HepG2 (cell line): Measurements from ENCODE around the gene TBCD. TPM values are rescaled to one million over a fixed set of nuclear protein-coding genes. Genes with fewer than 3 reads are reported as not detected.

ENCODE experiments used
- ATAC-seq: fragments of 200-7000 bp; cut with Tn5 transposase; 3 replicates; pipeline ENCODE4 v1.9.1; 2020; ENCODE audit warnings: mild to moderate bottlenecking, moderate library complexity
- BruUV-seq: library from RNA; stranded (reverse); fragments of 400-500 nt; replicated peaks from 2 replicates; lab custom pipeline; 2021; lab: Mats Ljungman, UMichigan
- CTCF ChIA-PET: fragments of 300-600 bp; formaldehyde crosslinking; extraction: SDS; loops from one replicate; lab custom pipeline; 2021; ENCODE audit warnings: low total read pairs, inconsistent platforms, low intra/inter-chr PET ratio; lab: Yijun Ruan, JAX
- POLR2A ChIA-PET: fragments of 350-600 bp; sonication (Branson Sonifier 250); formaldehyde crosslinking; loops from one replicate; lab custom pipeline; 2020; ENCODE audit warnings: antibody characterized with exemption, inconsistent platforms; lab: Yijun Ruan, JAX
- DNase-seq: peaks from one replicate; pipeline ENCODE4 v3.0.0-alpha.2; 2015; ENCODE audit warnings: low spot score
- FAIRE-seq: peaks from 3 replicates; lab custom pipeline; 2011; peaks lifted over from hg19 to GRCh38; lab: Jason Lieb, UNC
- H2AFZ ChIP-seq: one replicate; pipeline ENCODE4 v1.6.1; 2011; ENCODE audit warnings: low read length, inconsistent platforms
- H3K27ac ChIP-seq: fragments of 300-600 bp; 3 replicates; pipeline ENCODE4 v1.8.0; 2011; ENCODE audit warnings: mixed run types, mild to moderate bottlenecking, mixed read lengths, low read length, inconsistent platforms; ENCODE audit not compliant: insufficient read depth; ENCODE audit errors: extremely low read length
- H3K27me3 ChIP-seq, 2 experiments: fragments of 200-600 bp in 1 of 2; 2 replicates in 1 of 2; 3 replicates in 1 of 2; pipeline versions ENCODE4 v1.6.0 to v1.8.0; 2011; ENCODE audit warnings: low read length in 2 of 2, mild to moderate bottlenecking in 2 of 2, moderate library complexity in 2 of 2, inconsistent platforms in 1 of 2; ENCODE audit not compliant: insufficient read depth in 2 of 2, control insufficient read depth in 1 of 2
- H3K36me3 ChIP-seq, 2 experiments: fragments of 200-600 bp in 1 of 2; replicated peaks in 1 of 2; 2 replicates in 1 of 2; 3 replicates in 1 of 2; pipeline versions ENCODE4 v1.5.1 to v1.8.0; 2011; ENCODE audit warnings: low read length in 2 of 2, inconsistent platforms in 1 of 2; ENCODE audit not compliant: insufficient read depth in 2 of 2, control insufficient read depth in 1 of 2
- H3K4me1 ChIP-seq: 2 replicates; pipeline ENCODE4 v1.5.1; 2012; ENCODE audit warnings: low read length, inconsistent platforms; ENCODE audit not compliant: insufficient read depth
- H3K4me2 ChIP-seq: 2 replicates; pipeline ENCODE4 v1.6.0; 2011; ENCODE audit warnings: low read depth, low read length, inconsistent platforms
- H3K4me3 ChIP-seq, 3 experiments: fragments of 200-600 bp in 1 of 3; sonication (generic), shearing (Covaris generic) in 1 of 3; replicated peaks in 1 of 3; 2 replicates each; pipeline ENCODE4 v1.5.1; 2011 to 2016; ENCODE audit warnings: low read length in 3 of 3, inconsistent platforms in 2 of 3, low read depth in 2 of 3, mild to moderate bottlenecking in 2 of 3, control low read depth in 1 of 3, mixed read lengths in 1 of 3; ENCODE audit not compliant: insufficient read depth in 1 of 3
- H3K79me2 ChIP-seq: one replicate; pipeline ENCODE4 v1.6.1; 2011; ENCODE audit warnings: low read length, inconsistent platforms; ENCODE audit not compliant: insufficient read depth
- H3K9ac ChIP-seq: 2 replicates; pipeline ENCODE4 v1.6.0; 2011; ENCODE audit warnings: mild to moderate bottlenecking, low read depth, low read length, inconsistent platforms; ENCODE audit not compliant: insufficient read depth
- H3K9me3 ChIP-seq: 2 replicates; pipeline ENCODE4 v1.5.1; 2012; ENCODE audit warnings: mild to moderate bottlenecking, low read length
- H4K20me1 ChIP-seq: 2 replicates; pipeline ENCODE4 v1.6.0; 2011; ENCODE audit warnings: inconsistent platforms, mild to moderate bottlenecking, low read length, moderate library complexity; ENCODE audit not compliant: insufficient read depth
- FOXM1 ChIP-seq: sonication (generic); formaldehyde crosslinking; IDR thresholded peaks from 2 replicates; pipeline ENCODE4 v1.5.0; 2020; ENCODE audit warnings: missing genetic modification reagents
- ZEB1 ChIP-seq: IDR thresholded peaks from 2 replicates; pipeline ENCODE4 v1.6.1; 2012; ENCODE audit warnings: mild to moderate bottlenecking, low read depth, inconsistent platforms; ENCODE audit not compliant: insufficient replicate concordance
- ZHX2 ChIP-seq, 2 experiments: sonication (generic) in 1 of 2; formaldehyde crosslinking in 1 of 2; IDR thresholded peaks; 2 replicates each; pipeline versions ENCODE4 v1.6.1 to v1.9.0; 2014 to 2022; ENCODE audit warnings: antibody characterized with exemption in 1 of 2, borderline replicate concordance in 1 of 2, inconsistent platforms in 1 of 2, low read depth in 1 of 2, missing genetic modification reagents in 1 of 2
- ZNF883 ChIP-seq: sonication (generic); formaldehyde crosslinking; IDR thresholded peaks from 2 replicates; pipeline ENCODE4 v1.5.1; 2020; ENCODE audit warnings: mild to moderate bottlenecking, missing genetic modification reagents; ENCODE audit errors: not compliant biosample characterization
- WGBS: methylation state at CpG from one replicate; pipeline ENCODE4 v1.1.6; 2017; ENCODE audit warnings: low lambda C conversion rate; 5-methylcytosine and 5-hydroxymethylcytosine counted together
- in situ Hi-C: cut with HindIII; loops from 2 replicates; pipeline ENCODE4 v1.10.0; 2017; ENCODE audit warnings: low pct_unique_long_range_greater_than_20kb; ENCODE audit not compliant: extremely low pct_ligation_motif_present
- intact Hi-C: fragments of 100-400 bp; cut with micrococcal nuclease; formaldehyde crosslinking; loops from one replicate; pipeline ENCODE4 v1.10.0; 2022; ENCODE audit not compliant: unreplicated experiment
- polyA plus RNA-seq, 8 experiments: library from polyadenylated mRNA; depleted of rRNA in 3 of 8; stranded (reverse) in 7 of 8; unstranded in 1 of 8; fragments of >200 nt; fragmentation: Illumina TruSeq in 4 of 8; extraction: Trizol in 4 of 8; gene quantifications; 2 replicates each; pipeline versions ENCODE4 v1.2.1 to v1.2.3, GENCODE V29; 2011 to 2016; ENCODE audit warnings: low read depth in 4 of 8, missing spikeins in 1 of 8, mixed read lengths in 1 of 8; ENCODE audit not compliant: insufficient read depth in 1 of 8
- total RNA-seq, 5 experiments: library from RNA; depleted of rRNA; stranded (reverse); fragments of >200 nt; fragmentation: Illumina TruSeq; extraction: Trizol; gene quantifications; 2 replicates each; pipeline ENCODE4 v1.2.3, GENCODE V29; 2016; ENCODE audit warnings: low read depth in 1 of 5
- TF ChIP-seq, protein P1 (sequence below): sonication (generic); formaldehyde crosslinking; IDR thresholded peaks from 2 replicates; pipeline ENCODE4 v1.5.0; 2020; ENCODE audit warnings: mild to moderate bottlenecking, missing genetic modification reagents, moderate library complexity
- TF ChIP-seq, protein P2 (sequence below): sonication (generic); formaldehyde crosslinking; IDR thresholded peaks from 2 replicates; pipeline ENCODE4 v1.9.0; 2021; ENCODE audit warnings: missing genetic modification reagents, mild to moderate bottlenecking, borderline replicate concordance
- TF ChIP-seq, protein P3 (sequence below): sonication (generic); formaldehyde crosslinking; IDR thresholded peaks from 2 replicates; pipeline ENCODE4 v1.5.0; 2020; ENCODE audit warnings: missing genetic modification reagents

Gene TBCD
- total and polyA plus RNA-seq, 2 of the 13 experiments (the other 11 are each of a cell fraction or from before 2014, with no cell fraction given), result 33.9 to 54.8 TPM

DNA sequence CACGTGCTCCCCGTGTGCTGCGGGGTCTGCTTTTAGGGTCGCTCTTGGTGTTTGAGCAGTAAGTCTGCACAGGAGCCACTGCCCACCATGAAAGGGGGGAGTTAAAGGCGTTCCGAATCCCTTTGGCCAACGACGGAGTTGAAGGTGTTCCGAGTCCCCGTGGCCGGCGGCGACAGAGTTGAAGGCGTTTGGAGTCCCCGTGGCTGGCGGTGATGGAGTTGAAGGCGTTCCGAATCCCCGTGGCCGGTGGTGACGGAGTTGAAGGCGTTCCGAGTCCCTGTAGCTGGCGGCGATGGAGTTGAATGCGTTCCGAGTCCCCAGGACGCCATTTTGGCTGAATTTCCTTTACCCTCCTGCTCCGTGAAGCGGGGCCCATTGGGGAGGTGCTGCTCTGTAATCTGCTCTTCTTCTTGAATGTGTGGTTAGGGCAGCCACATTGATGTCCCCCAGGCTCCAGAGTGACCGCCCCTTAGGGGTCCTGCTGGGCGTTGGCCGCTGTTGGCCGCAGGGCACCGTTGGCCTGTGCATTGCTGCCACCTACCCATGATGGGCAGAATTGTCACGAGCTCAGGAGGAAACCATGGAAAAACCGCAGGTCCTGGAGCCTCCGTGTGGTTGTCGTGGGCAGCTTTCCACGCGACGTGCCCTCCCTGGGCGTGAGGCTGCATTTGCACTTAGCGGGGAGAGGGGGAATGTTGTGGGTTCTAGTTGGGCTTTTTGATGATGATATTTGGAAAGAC, 161.6 kb downstream of the TBCD start:
- no TSS peak for BruUV-seq
- Histone ChIP-seq H3K4me2 (no peak overlapping the region), H3K9ac (no peak overlapping the region), H2AFZ (no peak overlapping the region), H3K79me2 (no peaks in the 10 kb centered on the region), H4K20me1 (no peaks in the 10 kb centered on the region), H3K27me3 (no peaks in the 10 kb centered on the region), H3K4me1 (no peaks in the 10 kb centered on the region), H3K9me3 (no peaks in the 10 kb centered on the region), H3K27ac (no peak overlapping the region), H3K4me3 (no peak overlapping the region), H3K36me3 (peaks cover 8 to 16% of the 10 kb centered on the region in 2 experiments; a peak in 4 of 5 replicates)
- intact Hi-C loops, result no loop called here
- WGBS, result 95% methylated on average over 44 of the region's 44 CpGs
- ChIA-PET POLR2A (interaction anchor here (1.2 kb wide), 1 partner anchor 76 kb away, joined by 3 read pairs; no protein-coding TSS in a partner anchor), CTCF (interaction anchor here (4.3 kb wide), 1 partner anchor 132 kb away, joined by 21 read pairs; no protein-coding TSS in a partner anchor)
- ATAC-seq (peak; percentile 43), DNase-seq (peak; percentile 42), FAIRE-seq (no peak)
- in situ Hi-C loops, result no loop called here
- TF ChIP-seq FOXM1 (CRISPR knock-in tag) (no peak), ZNF883 (no peak), ZEB1 (no peak), ZHX2 (IDR thresholded peaks at IDR 0.05; ENCODE audit: low read depth) (no peak), ZHX2 (CRISPR knock-in tag; IDR thresholded peaks at IDR 0.05; ENCODE audit: borderline replicate concordance) (no peak)
- TF ChIP-seq, protein P1, sequence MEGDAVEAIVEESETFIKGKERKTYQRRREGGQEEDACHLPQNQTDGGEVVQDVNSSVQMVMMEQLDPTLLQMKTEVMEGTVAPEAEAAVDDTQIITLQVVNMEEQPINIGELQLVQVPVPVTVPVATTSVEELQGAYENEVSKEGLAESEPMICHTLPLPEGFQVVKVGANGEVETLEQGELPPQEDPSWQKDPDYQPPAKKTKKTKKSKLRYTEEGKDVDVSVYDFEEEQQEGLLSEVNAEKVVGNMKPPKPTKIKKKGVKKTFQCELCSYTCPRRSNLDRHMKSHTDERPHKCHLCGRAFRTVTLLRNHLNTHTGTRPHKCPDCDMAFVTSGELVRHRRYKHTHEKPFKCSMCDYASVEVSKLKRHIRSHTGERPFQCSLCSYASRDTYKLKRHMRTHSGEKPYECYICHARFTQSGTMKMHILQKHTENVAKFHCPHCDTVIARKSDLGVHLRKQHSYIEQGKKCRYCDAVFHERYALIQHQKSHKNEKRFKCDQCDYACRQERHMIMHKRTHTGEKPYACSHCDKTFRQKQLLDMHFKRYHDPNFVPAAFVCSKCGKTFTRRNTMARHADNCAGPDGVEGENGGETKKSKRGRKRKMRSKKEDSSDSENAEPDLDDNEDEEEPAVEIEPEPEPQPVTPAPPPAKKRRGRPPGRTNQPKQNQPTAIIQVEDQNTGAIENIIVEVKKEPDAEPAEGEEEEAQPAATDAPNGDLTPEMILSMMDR, result peak; percentile 83
- TF ChIP-seq, protein P2, sequence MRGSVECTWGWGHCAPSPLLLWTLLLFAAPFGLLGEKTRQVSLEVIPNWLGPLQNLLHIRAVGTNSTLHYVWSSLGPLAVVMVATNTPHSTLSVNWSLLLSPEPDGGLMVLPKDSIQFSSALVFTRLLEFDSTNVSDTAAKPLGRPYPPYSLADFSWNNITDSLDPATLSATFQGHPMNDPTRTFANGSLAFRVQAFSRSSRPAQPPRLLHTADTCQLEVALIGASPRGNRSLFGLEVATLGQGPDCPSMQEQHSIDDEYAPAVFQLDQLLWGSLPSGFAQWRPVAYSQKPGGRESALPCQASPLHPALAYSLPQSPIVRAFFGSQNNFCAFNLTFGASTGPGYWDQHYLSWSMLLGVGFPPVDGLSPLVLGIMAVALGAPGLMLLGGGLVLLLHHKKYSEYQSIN, result no peak
- TF ChIP-seq, protein P3, sequence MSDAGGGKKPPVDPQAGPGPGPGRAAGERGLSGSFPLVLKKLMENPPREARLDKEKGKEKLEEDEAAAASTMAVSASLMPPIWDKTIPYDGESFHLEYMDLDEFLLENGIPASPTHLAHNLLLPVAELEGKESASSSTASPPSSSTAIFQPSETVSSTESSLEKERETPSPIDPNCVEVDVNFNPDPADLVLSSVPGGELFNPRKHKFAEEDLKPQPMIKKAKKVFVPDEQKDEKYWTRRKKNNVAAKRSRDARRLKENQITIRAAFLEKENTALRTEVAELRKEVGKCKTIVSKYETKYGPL (CRISPR knock-in tag), result no peak
